Astrocyte (in vitro differentiated cells and primary cell): Measurements from ENCODE around the gene ZBTB22. TPM values are rescaled to one million over a fixed set of nuclear protein-coding genes. Genes with fewer than 3 reads are reported as not detected.

Experiments
- DNase-seq: peaks from one replicate; pipeline ENCODE4 v3.0.0-alpha.2; 2010; ENCODE audit warnings: low read depth
- FAIRE-seq: peaks from 2 replicates; lab custom pipeline; 2011; peaks lifted over from hg19 to GRCh38; lab: Jason Lieb, UNC
- H2AFZ ChIP-seq: 2 replicates; pipeline ENCODE4 v1.6.0; 2012; ENCODE audit warnings: low read depth, low read length, inconsistent platforms
- H3K27ac ChIP-seq: 2 replicates; pipeline ENCODE4 v1.5.1; 2011; ENCODE audit warnings: low read depth, low read length, inconsistent platforms
- H3K27me3 ChIP-seq: 2 replicates; pipeline ENCODE4 v1.6.0; 2011; ENCODE audit warnings: low read length, inconsistent platforms; ENCODE audit not compliant: insufficient read depth
- H3K36me3 ChIP-seq: 2 replicates; pipeline ENCODE4 v1.5.1; 2011; ENCODE audit warnings: low read length, inconsistent platforms; ENCODE audit not compliant: insufficient read depth
- H3K4me1 ChIP-seq: 2 replicates; pipeline ENCODE4 v1.5.1; 2011; ENCODE audit warnings: low read length, inconsistent platforms; ENCODE audit not compliant: insufficient read depth
- H3K4me2 ChIP-seq: 2 replicates; pipeline ENCODE4 v1.6.0; 2012; ENCODE audit warnings: low read length, inconsistent platforms
- H3K4me3 ChIP-seq: 2 replicates; pipeline ENCODE4 v1.5.1; 2011; ENCODE audit warnings: low read depth, mild to moderate bottlenecking, low read length, inconsistent platforms; ENCODE audit not compliant: insufficient read depth
- H3K79me2 ChIP-seq: 2 replicates; pipeline ENCODE4 v1.6.0; 2012; ENCODE audit warnings: mild to moderate bottlenecking, low read length, inconsistent platforms; ENCODE audit not compliant: insufficient read depth
- H3K9ac ChIP-seq: 2 replicates; pipeline ENCODE4 v1.6.0; 2012; ENCODE audit warnings: mild to moderate bottlenecking, low read length, inconsistent platforms
- H3K9me3 ChIP-seq: 2 replicates; pipeline ENCODE4 v1.5.1; 2012; ENCODE audit warnings: low read depth, mild to moderate bottlenecking, low read length, inconsistent platforms; ENCODE audit not compliant: insufficient read depth
- H4K20me1 ChIP-seq: 2 replicates; pipeline ENCODE4 v1.6.0; 2012; ENCODE audit warnings: low read length, inconsistent platforms; ENCODE audit not compliant: insufficient read depth
- H3K27ac Mint-ChIP-seq: one replicate; pipeline ENCODE4 v1.8.0; 2021; ENCODE audit warnings: mild to moderate bottlenecking, mixed read lengths; ENCODE audit not compliant: unreplicated experiment
- H3K27me3 Mint-ChIP-seq: one replicate; pipeline ENCODE4 v1.8.0; 2021; ENCODE audit warnings: low read depth, mixed read lengths; ENCODE audit not compliant: unreplicated experiment
- H3K36me3 Mint-ChIP-seq: one replicate; pipeline ENCODE4 v1.8.0; 2021; ENCODE audit warnings: low read depth, mixed read lengths; ENCODE audit not compliant: unreplicated experiment
- H3K4me1 Mint-ChIP-seq: one replicate; pipeline ENCODE4 v1.8.0; 2021; ENCODE audit warnings: low read depth, mixed read lengths; ENCODE audit not compliant: unreplicated experiment
- H3K4me3 Mint-ChIP-seq: one replicate; pipeline ENCODE4 v1.8.0; 2021; ENCODE audit warnings: mild to moderate bottlenecking, moderate library complexity, mixed read lengths; ENCODE audit not compliant: unreplicated experiment
- H3K9me3 Mint-ChIP-seq: one replicate; pipeline ENCODE4 v1.8.0; 2021; ENCODE audit warnings: mild to moderate bottlenecking, mixed read lengths; ENCODE audit not compliant: unreplicated experiment
- EZH2 ChIP-seq: IDR thresholded peaks from 2 replicates; pipeline ENCODE4 v1.6.1; 2012; ENCODE audit warnings: mild to moderate bottlenecking, low read length, inconsistent platforms; ENCODE audit not compliant: insufficient read depth
- total RNA-seq: library from RNA; stranded (reverse); gene quantifications from 2 replicates; pipeline ENCODE4 v1.2.1, GENCODE V29; 2021
- TF ChIP-seq, protein P1 (sequence below): IDR thresholded peaks from 2 replicates; pipeline ENCODE4 v1.5.1; 2011; ENCODE audit warnings: low read depth, mild to moderate bottlenecking, inconsistent platforms, low read length, moderate library complexity; ENCODE audit not compliant: insufficient read depth

ZBTB22 gene
- total RNA-seq, 1 donor from 2014 or later, result 13.1 TPM

DNA sequence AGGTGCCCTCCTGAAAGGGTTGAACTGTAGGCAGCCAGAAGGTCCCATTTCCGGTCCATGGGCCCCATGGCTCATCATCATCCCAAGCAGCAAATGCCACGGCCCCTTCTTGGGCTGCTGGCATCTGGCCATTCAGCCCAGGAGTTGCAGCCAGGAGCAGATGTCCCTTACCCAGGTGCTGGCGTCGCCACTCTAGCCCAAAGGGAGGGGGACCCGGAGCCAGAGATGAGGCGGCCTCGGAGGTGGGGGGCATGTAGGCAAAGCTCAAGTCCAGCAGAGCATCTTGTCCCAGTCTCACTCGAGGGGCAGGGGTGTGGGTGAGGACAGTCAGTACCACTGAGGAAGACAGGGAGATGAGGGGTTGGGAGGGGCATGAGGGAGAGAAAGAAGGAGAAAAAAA, 12.5 kb downstream of the ZBTB22 start:
- Mint-ChIP-seq H3K4me1 (peaks cover 3% of the 10 kb centered on the region), H3K36me3 (peaks cover 8% of the 10 kb centered on the region), H3K4me3 (no peak overlapping the region), H3K27ac (no peak overlapping the region), H3K27me3 (no peaks in the 10 kb centered on the region), H3K9me3 (no peaks in the 10 kb centered on the region)
- TF ChIP-seq, protein P1, sequence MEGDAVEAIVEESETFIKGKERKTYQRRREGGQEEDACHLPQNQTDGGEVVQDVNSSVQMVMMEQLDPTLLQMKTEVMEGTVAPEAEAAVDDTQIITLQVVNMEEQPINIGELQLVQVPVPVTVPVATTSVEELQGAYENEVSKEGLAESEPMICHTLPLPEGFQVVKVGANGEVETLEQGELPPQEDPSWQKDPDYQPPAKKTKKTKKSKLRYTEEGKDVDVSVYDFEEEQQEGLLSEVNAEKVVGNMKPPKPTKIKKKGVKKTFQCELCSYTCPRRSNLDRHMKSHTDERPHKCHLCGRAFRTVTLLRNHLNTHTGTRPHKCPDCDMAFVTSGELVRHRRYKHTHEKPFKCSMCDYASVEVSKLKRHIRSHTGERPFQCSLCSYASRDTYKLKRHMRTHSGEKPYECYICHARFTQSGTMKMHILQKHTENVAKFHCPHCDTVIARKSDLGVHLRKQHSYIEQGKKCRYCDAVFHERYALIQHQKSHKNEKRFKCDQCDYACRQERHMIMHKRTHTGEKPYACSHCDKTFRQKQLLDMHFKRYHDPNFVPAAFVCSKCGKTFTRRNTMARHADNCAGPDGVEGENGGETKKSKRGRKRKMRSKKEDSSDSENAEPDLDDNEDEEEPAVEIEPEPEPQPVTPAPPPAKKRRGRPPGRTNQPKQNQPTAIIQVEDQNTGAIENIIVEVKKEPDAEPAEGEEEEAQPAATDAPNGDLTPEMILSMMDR, result no peak
- TF ChIP-seq EZH2, result no peak
- FAIRE-seq (no peak), DNase-seq (no peak)
- Histone ChIP-seq H3K4me1 (no peaks in the 10 kb centered on the region), H3K9ac (no peak overlapping the region), H3K36me3 (peaks cover 4% of the 10 kb centered on the region), H2AFZ (no peak overlapping the region), H3K27ac (no peak overlapping the region), H3K4me3 (no peak overlapping the region), H3K79me2 (peaks cover 47% of the 10 kb centered on the region), H3K9me3 (no peaks in the 10 kb centered on the region), H3K27me3 (no peaks in the 10 kb centered on the region), H4K20me1 (peaks cover 41% of the 10 kb centered on the region), H3K4me2 (no peak overlapping the region)

DNA sequence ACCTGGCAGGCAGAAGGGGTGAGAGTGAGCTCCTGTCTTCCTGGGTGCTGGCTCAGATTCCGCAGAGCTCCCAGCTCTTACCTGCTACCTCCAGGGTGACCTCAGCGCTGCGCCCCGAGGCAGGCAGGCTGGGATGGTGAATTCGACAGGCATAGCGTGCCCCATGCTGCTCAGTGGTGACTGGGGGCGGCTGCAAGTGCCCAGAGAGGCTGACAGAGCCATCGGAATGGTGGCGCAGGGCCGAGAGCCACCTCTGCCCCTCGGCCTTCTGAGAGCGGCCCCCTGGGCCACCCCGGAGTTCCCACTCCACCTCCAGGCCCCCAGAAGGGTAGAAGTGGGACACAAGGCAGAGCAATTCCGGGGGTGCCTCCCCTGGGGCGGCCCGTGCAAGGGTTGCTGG, 13.3 kb downstream of the ZBTB22 start:
- TF ChIP-seq, protein P1, result no peak
- no peak for TF ChIP-seq EZH2
- H3K4me1 Mint-ChIP-seq, result peaks cover 7% of the 10 kb centered on the region
- no peak overlapping the region for H3K27ac Mint-ChIP-seq
- H3K9me3 Mint-ChIP-seq, result no peaks in the 10 kb centered on the region
- Histone ChIP-seq H2AFZ (no peak overlapping the region), H3K4me1 (no peaks in the 10 kb centered on the region), H3K4me3 (no peak overlapping the region), H3K4me2 (no peak overlapping the region), H3K9me3 (no peaks in the 10 kb centered on the region), H3K36me3 (peaks cover 4% of the 10 kb centered on the region), H3K27me3 (no peaks in the 10 kb centered on the region), H3K9ac (no peak overlapping the region), H3K27ac (no peak overlapping the region), H4K20me1 (peaks cover 48% of the 10 kb centered on the region), H3K79me2 (peaks cover 47% of the 10 kb centered on the region)
- no peak overlapping the region for H3K4me3 Mint-ChIP-seq
- H3K27me3 Mint-ChIP-seq, result no peaks in the 10 kb centered on the region
- FAIRE-seq (no peak), DNase-seq (no peak)
- H3K36me3 Mint-ChIP-seq, result peaks cover 11% of the 10 kb centered on the region

DNA sequence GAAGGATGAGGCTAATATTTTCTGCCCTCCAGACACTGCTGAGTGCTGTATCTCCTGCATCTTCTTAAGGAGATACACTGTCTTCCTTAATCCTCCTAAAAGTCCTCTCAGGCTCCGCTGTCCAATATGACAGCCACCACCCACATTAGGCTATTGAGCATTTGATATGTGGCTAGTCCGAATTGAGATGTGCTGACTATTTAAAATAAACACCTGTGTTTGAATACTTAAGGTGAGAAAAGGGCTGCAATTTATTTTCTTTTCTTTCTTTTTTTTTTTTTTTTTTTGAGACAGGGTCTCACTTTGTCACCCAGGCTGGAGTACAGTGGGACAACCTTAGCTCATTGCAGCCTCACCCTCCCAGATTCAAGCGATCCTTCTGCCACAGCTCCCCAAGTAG, 15.7 kb downstream of the ZBTB22 start:
- H3K36me3 Mint-ChIP-seq, result peaks cover 11% of the 10 kb centered on the region
- no peaks in the 10 kb centered on the region for H3K9me3 Mint-ChIP-seq
- no peak for DNase-seq
- Histone ChIP-seq H2AFZ (no peak overlapping the region), H4K20me1 (peaks cover 48% of the 10 kb centered on the region), H3K4me3 (no peak overlapping the region), H3K27ac (no peak overlapping the region), H3K4me1 (peaks cover 8% of the 10 kb centered on the region), H3K9me3 (no peaks in the 10 kb centered on the region), H3K36me3 (peaks cover 4% of the 10 kb centered on the region), H3K9ac (no peak overlapping the region), H3K27me3 (no peaks in the 10 kb centered on the region), H3K79me2 (peaks cover 50% of the 10 kb centered on the region), H3K4me2 (no peak overlapping the region)
- H3K27me3 Mint-ChIP-seq, result no peaks in the 10 kb centered on the region
- TF ChIP-seq, protein P1, result no peak
- TF ChIP-seq EZH2, result no peak
- no peak for FAIRE-seq
- no peak overlapping the region for H3K4me3 Mint-ChIP-seq
- H3K4me1 Mint-ChIP-seq, result peaks cover 7% of the 10 kb centered on the region
- H3K27ac Mint-ChIP-seq, result no peak overlapping the region
